K562 (cell line): ENCODE data around the gene MVP. TPM values are rescaled to one million over a fixed set of nuclear protein-coding genes. Genes with fewer than 3 reads are reported as not detected.

ENCODE experiments used
- CXXC5 ChIP-seq: fragments of 250-450 bp; sonication (Bioruptor Pico); IDR thresholded peaks from 2 replicates; pipeline ENCODE4 v1.8.0; 2022; ENCODE audit warnings: inconsistent platforms, mild to moderate bottlenecking, moderate library complexity
- ETV5 ChIP-seq: sonication (generic); formaldehyde crosslinking; IDR thresholded peaks from 2 replicates; pipeline ENCODE4 v1.4.0; 2020; ENCODE audit warnings: low read depth, mild to moderate bottlenecking, missing genetic modification reagents
- GABPA ChIP-seq: fragments of 200-800 bp; sonication (Bioruptor generic); conservative IDR thresholded peaks from 2 replicates; pipeline ENCODE4 v1.6.1; 2016; ENCODE audit warnings: low read depth, missing genetic modification characterization, missing compliant biosample characterization
- HMGN3 ChIP-seq: IDR thresholded peaks from 2 replicates; pipeline ENCODE4 v1.6.1; 2011; ENCODE audit warnings: borderline replicate concordance, low read depth, mild to moderate bottlenecking, mixed read lengths, low read length; ENCODE audit not compliant: insufficient read length; ENCODE audit errors: extremely low read depth
- HNRNPL ChIP-seq: fragments of 200-400 bp; formaldehyde crosslinking; IDR thresholded peaks from 2 replicates; pipeline ENCODE4 v1.6.1; 2017; ENCODE audit warnings: low read depth, mild to moderate bottlenecking, low read length
- JUN ChIP-seq, 2 experiments: sonication (generic) in 1 of 2; formaldehyde crosslinking in 1 of 2; IDR thresholded peaks; 2 replicates each; pipeline versions ENCODE4 v1.6.1 to v1.8.0; 2012 to 2022; ENCODE audit warnings: borderline replicate concordance in 2 of 2, mild to moderate bottlenecking in 2 of 2, improper control_type of control experiment in 1 of 2, low read depth in 1 of 2, low read length in 1 of 2, missing genetic modification reagents in 1 of 2
- NFIC ChIP-seq: fragments of 450-650 bp; IDR thresholded peaks from 2 replicates; pipeline ENCODE4 v1.6.1; 2017; ENCODE audit warnings: mild to moderate bottlenecking, inconsistent platforms
- PATZ1 ChIP-seq: fragments of 250-450 bp; sonication (Bioruptor Pico); IDR thresholded peaks from 2 replicates; pipeline ENCODE4 v1.5.0; 2020; ENCODE audit warnings: mild to moderate bottlenecking, borderline replicate concordance
- RBBP5 ChIP-seq: fragments of 200-600 bp; sonication (generic); IDR thresholded peaks from 2 replicates; pipeline ENCODE4 v1.6.1; 2012; ENCODE audit warnings: borderline replicate concordance, mild to moderate bottlenecking, low read length, control low read depth, inconsistent platforms; ENCODE audit not compliant: insufficient read depth, poor library complexity, severe bottlenecking
- SIN3A ChIP-seq, 2 experiments: fragments of 150-350 bp in 1 of 2; IDR thresholded peaks; 2 replicates each; pipeline ENCODE4 v1.6.1; 2011 to 2016; ENCODE audit warnings: borderline replicate concordance in 2 of 2, low read depth in 2 of 2, low read length in 2 of 2, mild to moderate bottlenecking in 2 of 2, moderate library complexity in 2 of 2; ENCODE audit not compliant: control insufficient read depth in 1 of 2
- SREBF1 ChIP-seq: fragments of 150-350 bp; IDR thresholded peaks from 2 replicates; pipeline ENCODE4 v1.6.1; 2014; ENCODE audit warnings: antibody characterized with exemption, low read depth, low read length, borderline replicate concordance
- TFAP4 ChIP-seq: sonication (generic); formaldehyde crosslinking; IDR thresholded peaks from 2 replicates; pipeline ENCODE4 v1.8.0; 2022; ENCODE audit warnings: missing genetic modification reagents, mild to moderate bottlenecking, moderate library complexity, borderline replicate concordance
- TOE1 ChIP-seq, 2 experiments: fragments of 450-650 bp in 1 of 2; sonication (generic) in 1 of 2; formaldehyde crosslinking in 1 of 2; IDR thresholded peaks; 2 replicates each; pipeline versions ENCODE4 v1.7.1 to v1.8.0; 2016 to 2022; ENCODE audit warnings: borderline replicate concordance in 2 of 2, mild to moderate bottlenecking in 2 of 2, antibody characterized with exemption in 1 of 2, inconsistent platforms in 1 of 2, low read depth in 1 of 2, missing genetic modification reagents in 1 of 2, moderate library complexity in 1 of 2
- ZNF668 ChIP-seq: fragments of 250-450 bp; sonication (Bioruptor Pico); IDR thresholded peaks from 2 replicates; pipeline ENCODE4 v1.8.0; 2022; ENCODE audit warnings: mild to moderate bottlenecking, inconsistent platforms
- polyA plus RNA-seq, 8 experiments: library from polyadenylated mRNA; depleted of rRNA in 4 of 8; stranded (reverse) in 5 of 8; unstranded in 3 of 8; fragments of >200 nt; fragmentation: Nextera tagmentation in 2 of 8; fragmentation: Illumina TruSeq in 1 of 8; extraction: Ambion mirVana in 2 of 8; extraction: Trizol in 1 of 8; gene quantifications; 2 replicates each; pipeline versions ENCODE4 v1.2.1 to v1.2.3, GENCODE V29; 2011 to 2014; ENCODE audit warnings: inconsistent platforms in 1 of 8, missing spikeins in 1 of 8
- total RNA-seq, 7 experiments: library from RNA; depleted of rRNA in 6 of 7; stranded (reverse); fragments of >200 nt in 6 of 7; fragmentation: Illumina TruSeq in 2 of 7; extraction: Trizol in 2 of 7; gene quantifications; 2 replicates each; pipeline versions ENCODE4 v1.2.1 to v1.2.3, GENCODE V29; 2011 to 2021; ENCODE audit warnings: low replicate concordance in 1 of 7
- TF ChIP-seq, protein P1 (sequence below): fragments of 450-650 bp; IDR thresholded peaks from 2 replicates; pipeline ENCODE4 v1.6.1; 2016; ENCODE audit warnings: antibody characterized with exemption
- TF ChIP-seq, protein P2 (sequence below): IDR thresholded peaks from 2 replicates; pipeline ENCODE4 v1.6.1; 2016; ENCODE audit warnings: missing genetic modification characterization, missing compliant biosample characterization

Gene MVP
- total and polyA plus RNA-seq, 9 of the 15 experiments (the other 6 are each of a cell fraction or from before 2014, with no cell fraction given): 0.39 to 1.9 (median 0.76) TPM; not detected in 2

DNA sequence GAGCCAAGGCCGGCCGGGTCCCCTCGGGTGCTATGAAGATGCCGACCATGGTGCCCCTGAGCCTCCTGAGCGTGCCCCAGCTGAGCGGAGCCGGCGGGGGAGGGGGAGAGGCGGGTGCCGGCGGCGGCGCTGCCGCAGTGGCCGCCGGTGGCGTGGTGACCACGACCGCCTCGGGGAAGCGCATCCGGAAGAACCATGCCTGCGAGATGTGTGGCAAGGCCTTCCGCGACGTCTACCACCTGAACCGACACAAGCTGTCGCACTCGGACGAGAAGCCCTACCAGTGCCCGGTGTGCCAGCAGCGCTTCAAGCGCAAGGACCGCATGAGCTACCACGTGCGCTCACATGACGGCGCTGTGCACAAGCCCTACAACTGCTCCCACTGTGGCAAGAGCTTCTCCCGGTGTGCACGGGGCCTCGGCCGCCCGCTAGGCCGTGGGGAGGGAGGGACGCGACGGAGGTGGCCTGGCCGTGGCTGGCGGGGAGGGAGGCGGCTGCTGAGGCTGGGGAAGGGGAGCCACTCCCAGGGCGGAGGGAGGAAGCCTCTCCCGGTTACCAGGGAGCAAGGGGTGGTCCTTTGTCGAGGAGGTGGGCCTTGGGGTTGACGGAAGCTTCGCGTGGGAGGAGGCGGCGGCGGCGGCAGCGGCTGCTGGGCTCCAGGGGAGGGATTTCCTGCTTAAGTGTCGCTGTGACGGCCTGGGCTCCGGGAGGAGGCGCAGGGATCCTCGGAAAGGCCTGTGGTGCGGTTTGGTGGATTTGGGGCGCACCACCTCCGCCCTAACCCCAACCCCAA, 12.6 kb upstream of the MVP start (continued):
- peak; percentile 72; the same call in 1 of the 2 replicates for TF ChIP-seq HNRNPL
- TF ChIP-seq CXXC5 (CRISPR knock-in tag): peak; percentile 79
- TF ChIP-seq GABPA (tag): peak; percentile 82
- no peak for TF ChIP-seq PATZ1 (CRISPR knock-in tag)
- TF ChIP-seq SIN3A (IDR thresholded peaks at IDR 0.05; ENCODE audit: borderline replicate concordance in 2 of 2, control insufficient read depth in 1 of 2, low read depth in 2 of 2, low read length in 2 of 2): peak; percentile 1 to 85; a peak in 2 of 4 replicates
- TF ChIP-seq, protein P1, sequence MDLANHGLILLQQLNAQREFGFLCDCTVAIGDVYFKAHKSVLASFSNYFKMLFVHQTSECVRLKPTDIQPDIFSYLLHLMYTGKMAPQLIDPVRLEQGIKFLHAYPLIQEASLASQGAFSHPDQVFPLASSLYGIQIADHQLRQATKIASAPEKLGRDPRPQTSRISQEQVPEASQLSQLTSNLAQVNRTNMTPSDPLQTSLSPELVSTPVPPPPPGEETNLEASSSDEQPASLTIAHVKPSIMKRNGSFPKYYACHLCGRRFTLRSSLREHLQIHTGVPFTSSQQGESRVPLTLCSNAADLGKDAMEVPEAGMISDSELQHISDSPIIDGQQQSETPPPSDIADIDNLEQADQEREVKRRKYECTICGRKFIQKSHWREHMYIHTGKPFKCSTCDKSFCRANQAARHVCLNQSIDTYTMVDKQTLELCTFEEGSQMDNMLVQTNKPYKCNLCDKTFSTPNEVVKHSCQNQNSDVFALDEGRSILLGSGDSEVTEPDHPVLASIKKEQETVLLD: peak; percentile 67
- TF ChIP-seq RBBP5: peak; percentile 49
- TF ChIP-seq TOE1 (IDR thresholded peaks at IDR 0.05; ENCODE audit: borderline replicate concordance): peak; percentile 56; the same call in 1 of the 2 replicates
- peak; percentile 85; the same call in 1 of the 2 replicates for TF ChIP-seq TOE1 (CRISPR knock-in tag; IDR thresholded peaks at IDR 0.05; ENCODE audit: borderline replicate concordance, low read depth)
- TF ChIP-seq, protein P2, sequence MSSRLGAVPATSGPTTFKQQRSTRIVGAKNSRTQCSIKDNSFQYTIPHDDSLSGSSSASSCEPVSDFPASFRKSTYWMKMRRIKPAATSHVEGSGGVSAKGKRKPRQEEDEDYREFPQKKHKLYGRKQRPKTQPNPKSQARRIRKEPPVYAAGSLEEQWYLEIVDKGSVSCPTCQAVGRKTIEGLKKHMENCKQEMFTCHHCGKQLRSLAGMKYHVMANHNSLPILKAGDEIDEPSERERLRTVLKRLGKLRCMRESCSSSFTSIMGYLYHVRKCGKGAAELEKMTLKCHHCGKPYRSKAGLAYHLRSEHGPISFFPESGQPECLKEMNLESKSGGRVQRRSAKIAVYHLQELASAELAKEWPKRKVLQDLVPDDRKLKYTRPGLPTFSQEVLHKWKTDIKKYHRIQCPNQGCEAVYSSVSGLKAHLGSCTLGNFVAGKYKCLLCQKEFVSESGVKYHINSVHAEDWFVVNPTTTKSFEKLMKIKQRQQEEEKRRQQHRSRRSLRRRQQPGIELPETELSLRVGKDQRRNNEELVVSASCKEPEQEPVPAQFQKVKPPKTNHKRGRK (tag): no peak
- TF ChIP-seq TFAP4 (CRISPR knock-in tag): peak; percentile 91
- peak; percentile 60; the same call in 1 of the 2 replicates for TF ChIP-seq ZNF668 (CRISPR knock-in tag)
- no peak for TF ChIP-seq SREBF1
- peak; percentile 34; the same call in 1 of the 2 replicates for TF ChIP-seq JUN (IDR thresholded peaks at IDR 0.05; ENCODE audit: borderline replicate concordance, low read depth, low read length)
- no peak; the same call in 1 of the 2 replicates for TF ChIP-seq JUN (CRISPR knock-in tag; IDR thresholded peaks at IDR 0.05; ENCODE audit: borderline replicate concordance)
- TF ChIP-seq NFIC: peak; percentile 43; the same call in 1 of the 2 replicates
- peak; percentile 75; the same call in 1 of the 2 replicates for TF ChIP-seq ETV5 (CRISPR knock-in tag)
- peak; percentile 83 for TF ChIP-seq HMGN3
